Measurements from ENCODE around the gene GLT6D1. TPM values are rescaled to one million over a fixed set of nuclear protein-coding genes. Genes with fewer than 3 reads are reported as not detected.
"Not testable (repeated sequence)": the region's sequence is repeated elsewhere in the genome, so short reads cannot be mapped to it uniquely, and the experiment has no call there.

The GLT6D1 gene
- total RNA-seq, 4 donors from 2014 or later, result not detected

DNA sequence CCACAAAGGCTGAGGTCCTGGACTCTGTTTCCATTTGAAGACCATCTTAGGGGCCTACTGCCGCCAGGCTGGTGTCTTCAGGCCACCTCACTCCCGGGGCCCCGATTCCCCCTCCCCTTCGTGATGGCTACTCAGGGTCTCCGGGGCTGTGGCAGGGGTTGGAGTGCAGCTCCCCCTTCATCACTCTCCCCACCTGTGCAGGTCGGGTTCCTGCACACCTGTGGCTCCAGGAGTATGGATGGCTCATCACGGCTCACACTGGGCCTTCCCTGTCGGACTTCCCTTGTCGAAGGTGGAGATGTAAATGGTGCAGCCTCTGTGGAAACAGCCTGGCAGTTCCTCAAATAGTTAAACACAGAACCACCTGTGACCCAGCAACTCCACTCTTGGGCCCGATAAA is 35.6 kb upstream of the GLT6D1 start:
- TF ChIP-seq EP300 (IDR thresholded peaks at IDR 0.05) (no peak), POLR2A (IDR thresholded peaks at IDR 0.05) (no peak), POLR2AphosphoS5 (IDR thresholded peaks at IDR 0.05) (no peak)
- TF ChIP-seq, protein P1, sequence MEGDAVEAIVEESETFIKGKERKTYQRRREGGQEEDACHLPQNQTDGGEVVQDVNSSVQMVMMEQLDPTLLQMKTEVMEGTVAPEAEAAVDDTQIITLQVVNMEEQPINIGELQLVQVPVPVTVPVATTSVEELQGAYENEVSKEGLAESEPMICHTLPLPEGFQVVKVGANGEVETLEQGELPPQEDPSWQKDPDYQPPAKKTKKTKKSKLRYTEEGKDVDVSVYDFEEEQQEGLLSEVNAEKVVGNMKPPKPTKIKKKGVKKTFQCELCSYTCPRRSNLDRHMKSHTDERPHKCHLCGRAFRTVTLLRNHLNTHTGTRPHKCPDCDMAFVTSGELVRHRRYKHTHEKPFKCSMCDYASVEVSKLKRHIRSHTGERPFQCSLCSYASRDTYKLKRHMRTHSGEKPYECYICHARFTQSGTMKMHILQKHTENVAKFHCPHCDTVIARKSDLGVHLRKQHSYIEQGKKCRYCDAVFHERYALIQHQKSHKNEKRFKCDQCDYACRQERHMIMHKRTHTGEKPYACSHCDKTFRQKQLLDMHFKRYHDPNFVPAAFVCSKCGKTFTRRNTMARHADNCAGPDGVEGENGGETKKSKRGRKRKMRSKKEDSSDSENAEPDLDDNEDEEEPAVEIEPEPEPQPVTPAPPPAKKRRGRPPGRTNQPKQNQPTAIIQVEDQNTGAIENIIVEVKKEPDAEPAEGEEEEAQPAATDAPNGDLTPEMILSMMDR (IDR thresholded peaks at IDR 0.05), result no peak
- 90% methylated on average over 7 of the region's 10 CpGs for WGBS
- no peak for DNase-seq (ENCODE audit: low spot score in 2 of 2)

DNA sequence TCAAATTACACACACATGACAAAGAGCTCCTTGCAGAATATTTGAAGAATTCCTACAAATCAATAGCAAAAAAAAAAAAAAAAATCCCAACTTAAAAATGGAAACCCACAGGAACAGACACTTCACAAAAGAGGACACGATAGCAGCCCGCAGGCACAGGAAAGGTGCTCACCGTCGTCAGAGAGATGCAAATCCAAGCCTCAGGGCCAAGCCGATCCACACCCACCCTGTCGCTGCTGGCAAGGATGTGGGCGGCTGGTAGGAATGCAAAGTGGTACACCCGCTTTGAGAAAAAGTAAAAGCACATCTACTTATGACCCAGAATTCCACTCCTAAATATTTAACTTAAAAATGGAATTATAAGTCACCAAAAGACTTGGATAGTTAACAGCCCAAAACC is 34.6 kb upstream of the GLT6D1 start:
- TF ChIP-seq POLR2A (IDR thresholded peaks at IDR 0.05) (no peak), POLR2AphosphoS5 (IDR thresholded peaks at IDR 0.05) (no peak), EP300 (IDR thresholded peaks at IDR 0.05) (no peak)
- TF ChIP-seq, protein P1 (IDR thresholded peaks at IDR 0.05), result no peak
- Histone ChIP-seq H3K36me3 (no peaks in the 10 kb centered on the region), H3K9me3 (no peaks in the 10 kb centered on the region), H3K27ac (no peak overlapping the region), H3K4me3 (no peak overlapping the region), H3K27me3 (peaks cover 43% of the 10 kb centered on the region), H3K4me1 (no peaks in the 10 kb centered on the region)
- no peak for DNase-seq (ENCODE audit: low spot score in 2 of 2)
- 37% methylated on average over 8 of the region's 8 CpGs for WGBS

More for the DNA sequence above, 35.6 kb upstream of the GLT6D1 start:
- Histone ChIP-seq H3K9me3 (no peaks in the 10 kb centered on the region), H3K4me1 (no peaks in the 10 kb centered on the region), H3K36me3 (no peaks in the 10 kb centered on the region), H3K27ac (no peak overlapping the region), H3K27me3 (peaks cover 33% of the 10 kb centered on the region), H3K4me3 (no peak overlapping the region)

DNA sequence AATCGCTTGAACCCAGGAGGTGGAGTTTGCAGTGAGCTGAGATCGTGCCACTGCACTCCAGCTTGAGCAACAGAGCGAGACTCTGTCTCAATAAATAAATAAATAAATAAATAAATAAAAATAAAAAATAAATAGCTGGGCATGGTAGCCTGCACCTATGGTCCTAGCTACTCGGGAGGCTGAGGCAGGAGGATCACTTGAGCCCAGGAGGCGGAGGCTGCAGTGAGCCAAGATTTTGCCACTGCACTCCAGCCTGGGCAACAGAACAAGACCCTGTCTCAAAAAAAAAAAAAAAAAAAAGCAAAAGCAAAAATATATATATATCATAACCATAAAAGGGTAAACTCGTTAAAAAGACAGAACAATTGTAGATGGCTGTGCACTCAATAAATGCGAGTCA is 33.4 kb upstream of the GLT6D1 start:
- 92% methylated on average over 7 of the region's 7 CpGs for WGBS
- not testable (repeated sequence) for H3K36me3 ChIP-seq; H3K9me3 ChIP-seq; H3K4me3 ChIP-seq; H3K27ac ChIP-seq; DNase-seq (ENCODE audit: low spot score in 2 of 2); H3K4me1 ChIP-seq
- peaks cover 49% of the 10 kb centered on the region for H3K27me3 ChIP-seq

DNA sequence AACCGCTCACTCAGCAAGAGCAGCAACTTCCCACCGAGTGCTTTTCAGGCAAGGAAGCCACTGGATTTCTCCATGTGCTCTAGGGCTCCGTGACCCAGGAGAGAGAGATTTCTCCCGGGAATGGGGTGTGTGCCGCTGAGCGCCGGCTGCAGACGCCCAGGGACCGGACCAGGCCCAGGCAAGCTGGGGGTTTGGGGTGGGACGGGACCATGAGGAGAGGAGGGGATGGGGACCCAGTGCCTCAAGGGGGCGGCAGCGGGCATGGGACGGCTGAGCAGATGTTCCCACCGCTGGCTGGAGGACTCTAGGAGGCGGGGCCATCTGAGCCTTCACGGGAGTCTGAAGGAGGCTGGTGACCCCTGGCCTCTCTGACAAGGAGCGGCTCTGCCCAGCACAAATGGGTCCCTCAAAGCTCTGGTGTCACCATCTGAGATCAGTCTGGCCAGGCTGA is 32.3 kb upstream of the GLT6D1 start:
- H3K27ac ChIP-seq, result no peak overlapping the region
- no CpG with 5 or more reads among the region's 17 CpGs for WGBS
- TF ChIP-seq EP300 (IDR thresholded peaks at IDR 0.05) (no peak), POLR2AphosphoS5 (IDR thresholded peaks at IDR 0.05) (no peak), POLR2A (IDR thresholded peaks at IDR 0.05) (no peak)
- TF ChIP-seq, protein P1 (IDR thresholded peaks at IDR 0.05), result no peak
- no peaks in the 10 kb centered on the region for H3K4me1 ChIP-seq
- H3K4me3 ChIP-seq, result no peak overlapping the region
- peaks cover 5% of the 10 kb centered on the region for H3K9me3 ChIP-seq
- peaks cover 56% of the 10 kb centered on the region for H3K27me3 ChIP-seq
- DNase-seq (ENCODE audit: low spot score in 2 of 2), result peak in 1 of 2 donors; percentile 51
- no peaks in the 10 kb centered on the region for H3K36me3 ChIP-seq

DNA sequence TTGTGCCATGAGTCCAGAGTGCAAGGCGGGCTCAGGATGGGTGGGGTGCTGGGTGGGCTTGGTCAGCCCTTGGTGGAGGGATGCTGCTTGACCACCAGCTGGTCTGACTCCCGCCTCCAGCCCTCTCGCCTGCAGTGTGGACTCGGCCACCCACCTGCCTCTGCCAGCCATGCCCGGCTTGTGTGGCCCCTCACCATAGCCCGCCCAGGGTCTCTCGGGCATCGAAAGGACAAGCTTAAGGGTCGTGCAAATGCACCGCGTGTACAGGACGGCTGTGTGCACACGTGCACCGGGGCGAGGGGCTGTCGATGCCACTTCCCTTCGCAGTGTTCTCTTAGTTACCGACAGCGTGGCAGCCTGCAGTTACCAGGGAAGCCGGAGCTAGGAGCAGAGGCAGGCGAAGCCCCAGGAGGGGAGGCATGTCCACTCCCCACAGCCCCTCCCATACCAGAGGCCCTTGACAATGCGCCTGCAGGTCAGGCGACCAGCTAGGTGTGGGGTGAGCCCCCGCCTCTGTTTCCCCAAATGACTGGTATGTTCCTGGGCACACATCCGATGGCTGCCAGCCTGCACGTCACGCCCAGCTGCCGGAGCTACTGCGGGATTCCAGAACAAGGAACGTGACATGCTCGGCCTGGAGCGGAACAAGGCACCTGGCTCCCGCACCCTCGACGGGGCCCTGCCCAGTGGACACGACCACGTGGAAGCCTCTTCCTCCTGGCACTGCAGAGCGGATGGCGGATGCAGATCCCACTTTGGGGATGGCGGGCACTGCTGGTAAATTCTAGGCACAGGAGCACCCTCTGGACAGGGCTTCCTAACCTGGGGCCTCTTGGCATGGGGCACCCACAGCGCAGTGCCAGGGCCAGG is 31.6 kb upstream of the GLT6D1 start:
- WGBS, result 77% methylated on average over 37 of the region's 41 CpGs
- Histone ChIP-seq H3K27ac (no peak overlapping the region), H3K27me3 (peaks cover 63% of the 10 kb centered on the region), H3K4me3 (no peak overlapping the region), H3K4me1 (no peaks in the 10 kb centered on the region), H3K36me3 (no peaks in the 10 kb centered on the region), H3K9me3 (peaks cover 5% of the 10 kb centered on the region)
- TF ChIP-seq EP300 (IDR thresholded peaks at IDR 0.05) (no peak), POLR2A (IDR thresholded peaks at IDR 0.05) (no peak), POLR2AphosphoS5 (IDR thresholded peaks at IDR 0.05) (no peak)
- TF ChIP-seq, protein P1 (IDR thresholded peaks at IDR 0.05), result no peak
- peak in 1 of 2 donors; percentile 52 for DNase-seq (ENCODE audit: low spot score in 2 of 2)

Data from suprapubic skin (tissue), 4 donors.